Measurements from ENCODE around the gene TMTC2. TPM values are rescaled to one million over a fixed set of nuclear protein-coding genes. Genes with fewer than 3 reads are reported as not detected.

Gene TMTC2
- polyA plus RNA-seq, 1 experiment, result 1.6 TPM

GRCh38 chr12:82930301-82930700 is 243.6 kb downstream of the TMTC2 start:
- ChIA-PET CTCF (no interaction called here), POLR2A (no interaction called here)
- no peak overlapping the region for H3K27ac ChIP-seq (ENCODE audit: low read depth, low read length)
- TF ChIP-seq CTCF (IDR thresholded peaks at IDR 0.05; ENCODE audit: low read depth, low read length), result no peak
- no peaks in the 10 kb centered on the region for H3K9me3 ChIP-seq (ENCODE audit: control insufficient read depth, insufficient read depth, low read length)
- DNase-seq (ENCODE audit: low read depth, low spot score), result no peak
- H3K27me3 ChIP-seq (ENCODE audit: control insufficient read depth, insufficient read depth, low read length), result no peaks in the 10 kb centered on the region
- H3K4me3 ChIP-seq (ENCODE audit: low read depth, low read length), result no peak overlapping the region

GRCh38 chr12:82931349-82932116 is 244.8 kb downstream of the TMTC2 start:
- ChIA-PET CTCF (no interaction called here), POLR2A (no interaction called here)
- no peak for TF ChIP-seq CTCF (IDR thresholded peaks at IDR 0.05; ENCODE audit: low read depth, low read length)
- Histone ChIP-seq H3K4me3 (ENCODE audit: low read depth, low read length) (no peak overlapping the region), H3K27me3 (ENCODE audit: control insufficient read depth, insufficient read depth, low read length) (no peaks in the 10 kb centered on the region), H3K9me3 (ENCODE audit: control insufficient read depth, insufficient read depth, low read length) (no peaks in the 10 kb centered on the region), H3K27ac (ENCODE audit: low read depth, low read length) (no peak overlapping the region)
- DNase-seq (ENCODE audit: low read depth, low spot score), result no peak

GRCh38 chr12:82937151-82937550 is 250.4 kb downstream of the TMTC2 start:
- Histone ChIP-seq H3K9me3 (ENCODE audit: control insufficient read depth, insufficient read depth, low read length) (no peaks in the 10 kb centered on the region), H3K27ac (ENCODE audit: low read depth, low read length) (no peak overlapping the region), H3K4me3 (ENCODE audit: low read depth, low read length) (no peak overlapping the region), H3K27me3 (ENCODE audit: control insufficient read depth, insufficient read depth, low read length) (no peaks in the 10 kb centered on the region)
- no peak for DNase-seq (ENCODE audit: low read depth, low spot score)
- ChIA-PET POLR2A (interaction anchor here (0.6 kb wide), 1 partner anchor 14 kb away, joined by 3 read pairs; no protein-coding TSS in a partner anchor), CTCF (no interaction called here)
- TF ChIP-seq CTCF (IDR thresholded peaks at IDR 0.05; ENCODE audit: low read depth, low read length), result no peak

- Histone ChIP-seq H3K27ac (ENCODE audit: low read depth, low read length) (no peak overlapping the region), H3K9me3 (ENCODE audit: control insufficient read depth, insufficient read depth, low read length) (no peaks in the 10 kb centered on the region), H3K4me3 (ENCODE audit: low read depth, low read length) (no peak overlapping the region), H3K27me3 (ENCODE audit: control insufficient read depth, insufficient read depth, low read length) (no peaks in the 10 kb centered on the region)
- CTCF ChIA-PET, result interaction anchor here (0.5 to 1.4 kb wide), 2 partner anchors 41 to 257 kb away, joined by 3 to 6 read pairs; no protein-coding TSS in a partner anchor
- POLR2A ChIA-PET, result no interaction called here
- TF ChIP-seq CTCF (IDR thresholded peaks at IDR 0.05; ENCODE audit: low read depth, low read length), result no peak
- no peak for DNase-seq (ENCODE audit: low read depth, low spot score)
These were observed 255.8 kb downstream of the TMTC2 start for GRCh38 chr12:82942521-82942920.

- no peaks in the 10 kb centered on the region for H3K27me3 ChIP-seq (ENCODE audit: control insufficient read depth, insufficient read depth, low read length)
- no peak for DNase-seq (ENCODE audit: low read depth, low spot score)
- H3K27ac ChIP-seq (ENCODE audit: low read depth, low read length), result no peak overlapping the region
- no peak overlapping the region for H3K4me3 ChIP-seq (ENCODE audit: low read depth, low read length)
- H3K9me3 ChIP-seq (ENCODE audit: control insufficient read depth, insufficient read depth, low read length), result no peaks in the 10 kb centered on the region
- TF ChIP-seq CTCF (IDR thresholded peaks at IDR 0.05; ENCODE audit: low read depth, low read length), result no peak
- POLR2A ChIA-PET, result no interaction called here
- CTCF ChIA-PET, result interaction anchor here (0.5 to 1.4 kb wide), 2 partner anchors 42 to 257 kb away, joined by 3 to 6 read pairs; no protein-coding TSS in a partner anchor
These were observed 256.3 kb downstream of the TMTC2 start for GRCh38 chr12:82942991-82943401.
